ENCODE measurements around the gene ELF2.

DNA sequence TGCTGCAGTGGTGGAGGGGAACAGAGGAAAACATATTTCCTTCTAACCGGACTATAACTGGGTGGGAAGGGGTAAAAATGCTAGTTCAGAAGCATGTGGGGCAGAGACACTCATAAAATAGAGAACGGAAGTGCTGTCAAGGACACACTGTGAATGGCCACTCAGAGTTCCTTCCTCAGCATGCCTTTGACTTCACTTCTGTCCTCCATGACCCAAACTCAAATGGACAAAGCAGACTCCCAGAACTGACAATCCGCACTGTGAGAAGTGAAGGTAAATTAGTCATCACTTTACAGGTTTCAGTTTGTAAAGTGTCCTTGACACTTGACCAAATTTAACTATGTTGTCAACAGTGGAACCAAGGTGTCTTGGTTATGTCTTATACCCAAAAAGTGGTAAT is 30.2 kb upstream of the ELF2 start:
- TF ChIP-seq, protein P1, sequence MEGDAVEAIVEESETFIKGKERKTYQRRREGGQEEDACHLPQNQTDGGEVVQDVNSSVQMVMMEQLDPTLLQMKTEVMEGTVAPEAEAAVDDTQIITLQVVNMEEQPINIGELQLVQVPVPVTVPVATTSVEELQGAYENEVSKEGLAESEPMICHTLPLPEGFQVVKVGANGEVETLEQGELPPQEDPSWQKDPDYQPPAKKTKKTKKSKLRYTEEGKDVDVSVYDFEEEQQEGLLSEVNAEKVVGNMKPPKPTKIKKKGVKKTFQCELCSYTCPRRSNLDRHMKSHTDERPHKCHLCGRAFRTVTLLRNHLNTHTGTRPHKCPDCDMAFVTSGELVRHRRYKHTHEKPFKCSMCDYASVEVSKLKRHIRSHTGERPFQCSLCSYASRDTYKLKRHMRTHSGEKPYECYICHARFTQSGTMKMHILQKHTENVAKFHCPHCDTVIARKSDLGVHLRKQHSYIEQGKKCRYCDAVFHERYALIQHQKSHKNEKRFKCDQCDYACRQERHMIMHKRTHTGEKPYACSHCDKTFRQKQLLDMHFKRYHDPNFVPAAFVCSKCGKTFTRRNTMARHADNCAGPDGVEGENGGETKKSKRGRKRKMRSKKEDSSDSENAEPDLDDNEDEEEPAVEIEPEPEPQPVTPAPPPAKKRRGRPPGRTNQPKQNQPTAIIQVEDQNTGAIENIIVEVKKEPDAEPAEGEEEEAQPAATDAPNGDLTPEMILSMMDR (IDR thresholded peaks at IDR 0.05), result no peak
- no peak for TF ChIP-seq EZH2 (IDR thresholded peaks at IDR 0.05; ENCODE audit: borderline replicate concordance, insufficient read depth, low read depth, low read length, poor library complexity, severe bottlenecking)
